MCF 10A (cell line): Measurements from ENCODE around the gene GPC2. TPM values are rescaled to one million over a fixed set of nuclear protein-coding genes. Genes with fewer than 3 reads are reported as not detected.
"Not testable (repeated sequence)": the region's sequence is repeated elsewhere in the genome, so short reads cannot be mapped to it uniquely, and the experiment has no call there.

Experiments used
- BruUV-seq: library from RNA; stranded (reverse); fragments of 400-500 nt; replicated peaks from 2 replicates; lab custom pipeline; 2021; lab: Mats Ljungman, UMichigan
- CTCF ChIA-PET: fragments of 300-600 bp; sonication (Branson Sonifier 250); formaldehyde crosslinking; extraction: SDS; loops from one replicate; lab custom pipeline; 2021; ENCODE audit warnings: antibody characterized with exemption, inconsistent platforms; lab: Yijun Ruan, JAX
- POLR2A ChIA-PET: fragments of 300-600, 350-650 bp; sonication (Branson Sonifier 250); formaldehyde crosslinking; extraction: SDS; loops from one replicate; lab custom pipeline; 2020; ENCODE audit warnings: antibody characterized with exemption, inconsistent platforms; lab: Yijun Ruan, JAX
- DNase-seq: peaks from one replicate; pipeline ENCODE4 v3.0.0-alpha.2; 2018; ENCODE audit not compliant: unreplicated experiment
- H3K27ac Mint-ChIP-seq: one replicate; pipeline ENCODE4 v1.8.0; 2022; ENCODE audit warnings: mild to moderate bottlenecking, low read depth, mixed read lengths; ENCODE audit not compliant: unreplicated experiment
- H3K27me3 Mint-ChIP-seq: one replicate; pipeline ENCODE4 v1.8.0; 2022; ENCODE audit warnings: mixed read lengths; ENCODE audit not compliant: insufficient read depth, unreplicated experiment
- H3K36me3 Mint-ChIP-seq: one replicate; pipeline ENCODE4 v1.8.0; 2022; ENCODE audit warnings: mild to moderate bottlenecking, moderate library complexity, mixed read lengths; ENCODE audit not compliant: insufficient read depth, unreplicated experiment
- H3K4me1 Mint-ChIP-seq: one replicate; pipeline ENCODE4 v1.8.0; 2022; ENCODE audit warnings: mixed read lengths; ENCODE audit not compliant: insufficient read depth, unreplicated experiment
- H3K4me3 Mint-ChIP-seq: one replicate; pipeline ENCODE4 v1.8.0; 2022; ENCODE audit warnings: mild to moderate bottlenecking, moderate library complexity, mixed read lengths; ENCODE audit not compliant: unreplicated experiment
- H3K9me3 Mint-ChIP-seq: one replicate; pipeline ENCODE4 v1.8.0; 2022; ENCODE audit warnings: mixed read lengths; ENCODE audit not compliant: unreplicated experiment
- CTCF ChIP-seq: fragments of 200-600 bp; IDR thresholded peaks from one replicate; pipeline ENCODE4 v1.8.0; 2022; ENCODE audit warnings: antibody characterized with exemption, mild to moderate bottlenecking; ENCODE audit not compliant: unreplicated experiment
- intact Hi-C: fragments of 100-400 bp; cut with micrococcal nuclease; formaldehyde crosslinking; loops from 2 replicates; pipeline ENCODE4 v1.14.1; 2022
- total RNA-seq: library from RNA; stranded (reverse); gene quantifications from 2 replicates; pipeline ENCODE4 v1.2.3, GENCODE V29; 2022

Gene GPC2
- total RNA-seq, 1 experiment from 2014 or later = 0.65 TPM

GRCh38 chr7:100152404-100152803 lies 24.8 kb downstream of the GPC2 start:
- DNase-seq = no peak
- H3K9me3 Mint-ChIP-seq = no peaks in the 10 kb centered on the region
- ChIA-PET POLR2A (interaction anchor here (0.6 kb wide), 1 partner anchor 50 kb away, joined by 3 read pairs; no protein-coding TSS in a partner anchor), CTCF (interaction anchor here (0.7 kb wide), 1 partner anchor 17 kb away, joined by 3 read pairs; no protein-coding TSS in a partner anchor)
- peaks cover 44% of the 10 kb centered on the region for H3K36me3 Mint-ChIP-seq
- H3K27me3 Mint-ChIP-seq = no peaks in the 10 kb centered on the region
- no peak for TF ChIP-seq CTCF
- H3K27ac Mint-ChIP-seq = no peak overlapping the region
- BruUV-seq = no TSS peak
- intact Hi-C loops = no loop called here
- H3K4me3 Mint-ChIP-seq = no peak overlapping the region
- peaks cover 22% of the 10 kb centered on the region for H3K4me1 Mint-ChIP-seq

GRCh38 chr7:100148559-100149328 lies 28.4 kb downstream of the GPC2 start, which contains the start of gene LAMTOR4:
Gene LAMTOR4 (plus strand): TSS chr7:100148918. CDS start chr7:100148973, 55 bp downstream.
- H3K36me3 Mint-ChIP-seq = peaks cover 27% of the 10 kb centered on the region
- peak within 1 kb of the TSS; percentile 82 for H3K27ac Mint-ChIP-seq
- no peak for TF ChIP-seq CTCF
- ChIA-PET POLR2A (interaction anchor here (0.6 to 4.3 kb wide), 22 partner anchors 8 to 280 kb away, joined by 3 to 58 read pairs (median 4); partner anchors contain the start of genes AP4M1, COPS6, GAL3ST4 and GPC2), CTCF (interaction anchor here (0.6 to 1.3 kb wide), 2 partner anchors 18 to 67 kb away, joined by 3 read pairs; no protein-coding TSS in a partner anchor)
- peak; percentile 99 for DNase-seq
- H3K27me3 Mint-ChIP-seq = no peaks in the 10 kb centered on the region
- H3K9me3 Mint-ChIP-seq = no peaks in the 10 kb centered on the region
- peak within 1 kb of the TSS; percentile 92 for H3K4me3 Mint-ChIP-seq
- intact Hi-C loops = no loop called here
- BruUV-seq = no TSS peak
- peaks cover 14% of the 10 kb centered on the region for H3K4me1 Mint-ChIP-seq

- ChIA-PET POLR2A (interaction anchor here (0.8 to 4.3 kb wide), 16 partner anchors 11 to 281 kb away, joined by 3 to 58 read pairs (median 5); partner anchors contain the start of genes AP4M1, COPS6, GAL3ST4 and GPC2), CTCF (interaction anchor here (0.6 to 1.3 kb wide), 2 partner anchors 17 to 67 kb away, joined by 3 read pairs; no protein-coding TSS in a partner anchor)
- intact Hi-C loops = no loop called here
- H3K27me3 Mint-ChIP-seq = no peaks in the 10 kb centered on the region
- H3K4me3 Mint-ChIP-seq = peak overlapping the region; percentile 92
- no peak for DNase-seq
- no TSS peak for BruUV-seq
- peaks cover 27% of the 10 kb centered on the region for H3K36me3 Mint-ChIP-seq
- H3K9me3 Mint-ChIP-seq = no peaks in the 10 kb centered on the region
- H3K4me1 Mint-ChIP-seq = peaks cover 14% of the 10 kb centered on the region
- TF ChIP-seq CTCF = no peak
- H3K27ac Mint-ChIP-seq = peak overlapping the region; percentile 82
These were observed 29.0 kb downstream of the GPC2 start for GRCh38 chr7:100148225-100148558.

- Mint-ChIP-seq H3K4me3 (no peak overlapping the region), H3K36me3 (peaks cover 19% of the 10 kb centered on the region), H3K9me3 (no peaks in the 10 kb centered on the region), H3K27me3 (no peaks in the 10 kb centered on the region), H3K27ac (no peak overlapping the region), H3K4me1 (peaks cover 11% of the 10 kb centered on the region)
- POLR2A ChIA-PET = interaction anchor here (1.6 to 4.3 kb wide), 2 partner anchors 12 to 46 kb away, joined by 10 to 58 read pairs; partner anchors contain the start of genes AP4M1, MCM7 and TRAPPC14
- TF ChIP-seq CTCF = no peak
- DNase-seq = no peak
- CTCF ChIA-PET = interaction anchor here (0.7 to 1.4 kb wide), 3 partner anchors 14 to 234 kb away, joined by 3 to 15 read pairs (median 4); no protein-coding TSS in a partner anchor
- no TSS peak for BruUV-seq
- intact Hi-C loops = no loop called here
These were observed 29.9 kb downstream of the GPC2 start for GRCh38 chr7:100147278-100147677.

- H3K9me3 Mint-ChIP-seq, H3K4me3 Mint-ChIP-seq, H3K4me1 Mint-ChIP-seq, intact Hi-C loops, H3K27me3 Mint-ChIP-seq, BruUV-seq, H3K27ac Mint-ChIP-seq: not testable (repeated sequence)
- H3K36me3 Mint-ChIP-seq = peaks cover 12% of the 10 kb centered on the region
- POLR2A ChIA-PET = interaction anchor here (0.7 to 4.3 kb wide), 4 partner anchors 13 to 46 kb away, joined by 3 to 58 read pairs (median 4); partner anchors contain the start of genes MBLAC1 and TRAPPC14
- CTCF ChIA-PET = interaction anchor here (0.7 to 1.4 kb wide), 4 partner anchors 9 to 409 kb away, joined by 3 to 15 read pairs (median 4); no protein-coding TSS in a partner anchor
- DNase-seq = peak; percentile 59
These were observed 30.8 kb downstream of the GPC2 start for GRCh38 chr7:100146350-100146749.
